ENCODE results near the gene OR52N1.

Gene OR52N1

DNA sequence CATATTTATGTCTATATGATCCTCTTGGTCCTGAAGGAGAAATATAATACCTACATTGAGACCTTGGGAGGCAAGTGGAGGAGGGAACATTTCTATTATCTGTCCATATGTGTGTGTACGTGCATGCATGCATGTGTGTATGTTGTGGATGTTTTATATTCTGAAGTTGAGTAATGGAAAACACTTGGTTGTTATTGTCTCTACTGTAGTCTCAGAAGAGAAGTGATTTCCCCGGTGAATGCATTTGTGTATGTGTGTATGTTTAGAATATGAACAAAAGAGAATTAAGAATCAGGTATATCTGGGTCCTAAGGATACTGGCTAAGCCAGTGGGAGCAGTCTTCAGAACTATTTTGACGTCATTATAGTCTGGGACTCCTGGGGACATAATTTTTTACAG, at the start of gene OR52N1:
Gene OR52N1 (minus strand): TSS at position 101 of the 400 bp plus-strand sequence. CDS start 2,449 bp downstream, outside the sequence.
- no peak for DNase-seq (ENCODE audit: low spot score)

- DNase-seq (ENCODE audit: low spot score), result no peak
Measured at GRCh38 chr11:5837695-5838094, 46.6 kb upstream of the OR52N1 start.

DNA sequence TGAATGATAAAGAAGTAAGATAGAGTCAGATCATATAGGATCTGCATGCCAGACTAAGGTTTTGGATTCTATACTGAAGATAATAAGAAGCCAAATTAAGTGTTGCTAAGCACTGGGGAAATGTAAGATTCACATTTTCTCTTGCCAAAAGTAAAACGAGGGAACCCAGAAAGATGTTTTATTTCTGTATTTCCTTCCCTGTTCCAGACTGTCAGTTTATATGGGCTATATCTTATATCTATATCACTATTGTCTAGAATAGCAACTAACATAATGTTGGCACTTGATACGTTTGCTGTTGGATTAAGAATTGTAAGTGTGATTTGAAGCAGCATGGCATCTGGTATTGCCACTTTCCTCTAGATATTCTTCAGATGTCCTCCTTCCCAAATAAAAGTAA, 42.4 kb upstream of the OR52N1 start:
- no peak for DNase-seq (ENCODE audit: low spot score)

DNA sequence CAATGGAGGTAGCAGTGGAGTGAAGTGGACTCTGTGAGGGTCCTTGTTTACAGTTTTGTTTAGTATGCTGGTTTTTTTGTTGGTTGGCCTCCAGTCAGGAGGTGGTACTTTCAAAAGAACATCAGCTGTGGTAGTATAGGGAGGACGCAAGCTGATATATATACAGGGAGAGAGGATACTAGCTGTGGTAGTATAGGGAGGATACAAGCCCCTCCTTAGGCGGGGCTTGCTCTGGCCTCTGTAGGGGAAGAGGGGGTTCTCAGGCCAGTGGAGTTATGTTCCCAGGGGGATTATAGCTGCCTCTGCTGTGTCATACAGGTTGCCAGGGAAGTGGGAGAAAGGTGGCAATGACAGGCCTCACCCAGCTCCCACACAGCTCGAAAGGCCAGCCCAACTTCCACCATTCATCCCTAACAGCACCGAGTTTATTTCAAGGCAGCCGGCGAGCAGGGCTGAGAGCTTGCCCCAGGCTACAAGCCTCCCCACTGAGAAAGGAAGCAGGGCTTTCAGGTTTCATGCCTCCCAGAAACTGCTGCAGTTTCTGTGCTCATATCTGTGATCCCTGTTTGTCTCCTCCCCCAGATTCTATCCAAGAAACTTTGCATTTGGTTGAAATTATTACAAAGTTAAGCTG, 40.2 kb upstream of the OR52N1 start:
- peak; percentile 60 for DNase-seq (ENCODE audit: low spot score)

- DNase-seq (ENCODE audit: low spot score), result no peak
Measured at GRCh38 chr11:5818245-5818886, 27.3 kb upstream of the OR52N1 start.

- DNase-seq (ENCODE audit: low spot score), result no peak
Measured at GRCh38 chr11:5815534-5815933, 24.5 kb upstream of the OR52N1 start.

GRCh38 chr11:5809905-5810795, 19.1 kb upstream of the OR52N1 start:
- no peak for DNase-seq (ENCODE audit: low spot score)

GRCh38 chr11:5809122-5809519, 18.1 kb upstream of the OR52N1 start:
- DNase-seq (ENCODE audit: low spot score), result no peak

DNA sequence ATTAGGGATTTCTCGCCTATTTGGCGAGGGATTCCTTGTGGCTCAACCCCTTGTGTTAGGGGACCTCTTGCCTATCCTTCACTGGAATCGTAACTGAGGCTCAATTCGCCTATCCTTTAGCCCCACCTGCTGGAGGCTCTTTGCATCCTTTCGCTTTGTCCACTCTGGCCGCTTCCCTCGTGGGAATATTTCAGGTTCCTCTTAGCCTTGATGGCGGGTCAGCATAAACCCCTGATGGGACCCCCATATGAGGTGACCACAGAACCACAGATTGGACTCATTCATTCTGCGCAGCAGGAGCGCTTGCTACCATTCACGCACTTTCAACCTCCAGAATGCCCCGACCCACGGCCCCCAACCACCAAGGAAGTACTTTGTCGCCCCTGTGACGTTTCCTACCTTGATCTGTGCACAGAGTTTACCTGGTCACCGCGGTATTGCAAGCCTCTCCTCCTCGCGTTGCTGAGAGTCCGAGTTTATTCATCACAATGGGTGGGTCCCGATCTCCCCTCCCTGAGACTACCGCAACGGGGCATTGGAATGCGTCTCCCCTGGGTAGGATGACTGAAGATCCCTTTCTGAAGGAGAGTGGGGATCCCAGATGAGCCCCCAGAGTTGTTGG, 17.5 kb upstream of the OR52N1 start, which contains the start of gene OR52N2:
Gene OR52N2 (plus strand): TSS at position 425 of the 622 bp plus-strand sequence. CDS start 11,412 bp downstream, outside the sequence.
- DNase-seq (ENCODE audit: low spot score), result peak; percentile 85

GRCh38 chr11:5807580-5807979, 16.5 kb upstream of the OR52N1 start:
- DNase-seq (ENCODE audit: low spot score), result peak; percentile 50

GRCh38 chr11:5803982-5804381, 12.9 kb upstream of the OR52N1 start:
- DNase-seq (ENCODE audit: low spot score), result no peak

GRCh38 chr11:5796541-5796940, 5.5 kb upstream of the OR52N1 start:
- no peak for DNase-seq (ENCODE audit: low spot score)

DNA sequence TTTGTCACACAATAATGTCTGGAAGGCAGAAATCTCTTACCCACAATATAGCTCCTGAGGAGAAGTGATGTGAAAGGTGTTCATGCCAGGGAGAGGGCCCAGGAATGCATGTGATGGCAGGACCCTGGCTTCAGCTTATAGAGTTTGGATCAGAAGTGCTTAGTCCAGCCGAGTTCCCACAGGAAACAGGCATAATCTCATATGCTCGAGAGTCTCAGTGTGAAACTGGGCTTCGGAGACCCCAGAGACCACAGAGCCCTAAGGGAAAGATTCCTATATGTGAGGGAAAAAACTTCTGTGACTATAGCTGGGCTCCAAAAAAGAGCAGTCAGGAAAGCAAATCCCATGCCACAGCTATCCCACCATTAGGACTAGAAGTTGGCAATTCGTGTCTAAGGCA, 7.8 kb downstream of the OR52N1 start, which contains the start of gene OR52N5:
Gene OR52N5 (minus strand): TSS at position 101 of the 400 bp plus-strand sequence. CDS start 4,721 bp downstream, outside the sequence.
- DNase-seq (ENCODE audit: low spot score), result no peak

GRCh38 chr11:5767056-5767455, 24.0 kb downstream of the OR52N1 start:
- no peak for DNase-seq (ENCODE audit: low spot score)

DNA sequence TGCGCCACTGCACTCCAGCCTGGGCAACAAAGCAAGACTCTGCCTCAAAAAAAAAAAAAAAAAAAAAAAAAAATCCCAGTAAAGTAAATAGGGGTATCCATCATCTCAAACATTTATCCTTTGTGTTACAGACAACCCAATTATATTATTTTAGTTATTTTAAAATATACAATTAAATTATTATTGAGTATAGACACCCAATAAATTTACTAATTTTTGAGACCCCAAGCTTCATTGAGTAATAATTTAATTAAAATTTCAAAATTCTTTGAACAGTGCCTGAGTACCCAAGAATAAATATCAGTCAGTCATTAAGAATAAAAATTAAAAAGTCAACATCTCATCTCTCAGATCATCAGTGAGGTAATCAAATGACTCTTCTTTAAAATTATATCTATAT, 37.1 kb downstream of the OR52N1 start, which contains the start of gene OR52N4:
Gene OR52N4 (plus strand): TSS at position 301 of the 400 bp plus-strand sequence. CDS start 498 bp downstream, outside the sequence.
- DNase-seq (ENCODE audit: low spot score), result no peak

GRCh38 chr11:5749836-5750235, 41.2 kb downstream of the OR52N1 start:
- DNase-seq (ENCODE audit: low spot score), result no peak

DNA sequence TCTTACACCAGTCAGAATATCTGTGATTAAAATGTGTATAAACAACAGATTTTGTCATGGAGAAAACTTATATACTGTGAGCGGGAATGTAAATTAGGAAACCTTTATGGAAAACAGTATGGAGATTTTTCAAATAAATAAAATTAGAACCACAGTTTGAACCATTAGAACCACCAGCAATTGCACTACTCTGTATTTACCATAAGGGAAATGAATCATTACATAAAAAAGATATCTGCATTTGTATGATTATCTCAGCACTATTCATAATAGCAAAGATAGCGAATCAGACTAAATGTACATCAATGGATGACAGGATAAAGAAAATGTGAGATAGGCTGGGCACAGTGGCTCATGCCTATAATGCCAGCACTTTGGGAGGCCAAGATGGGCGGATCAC, 44.5 kb downstream of the OR52N1 start:
- DNase-seq (ENCODE audit: low spot score), result no peak

DNA sequence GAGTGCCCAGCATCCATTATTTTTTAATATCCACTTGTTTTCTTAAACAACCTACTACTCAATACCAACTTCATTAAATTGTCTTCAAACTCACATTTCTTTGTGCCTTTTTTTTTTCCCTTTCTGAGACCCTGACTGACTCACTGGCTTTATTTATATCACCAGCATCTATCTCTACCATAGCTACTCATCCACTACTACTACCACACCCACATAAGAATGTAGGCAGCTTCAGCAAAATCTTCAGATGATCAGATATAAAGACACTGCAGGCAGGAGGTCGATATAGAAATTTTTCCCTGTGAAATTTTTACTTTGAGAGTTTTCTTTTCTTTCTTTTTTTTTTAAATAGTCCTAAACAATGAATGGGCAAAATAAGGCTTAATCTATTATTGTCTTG, 52.6 kb downstream of the OR52N1 start:
- no peak for DNase-seq (ENCODE audit: low spot score)

- DNase-seq (ENCODE audit: low spot score), result no peak
Measured at GRCh38 chr11:5737670-5738392, 53.2 kb downstream of the OR52N1 start.

DNA sequence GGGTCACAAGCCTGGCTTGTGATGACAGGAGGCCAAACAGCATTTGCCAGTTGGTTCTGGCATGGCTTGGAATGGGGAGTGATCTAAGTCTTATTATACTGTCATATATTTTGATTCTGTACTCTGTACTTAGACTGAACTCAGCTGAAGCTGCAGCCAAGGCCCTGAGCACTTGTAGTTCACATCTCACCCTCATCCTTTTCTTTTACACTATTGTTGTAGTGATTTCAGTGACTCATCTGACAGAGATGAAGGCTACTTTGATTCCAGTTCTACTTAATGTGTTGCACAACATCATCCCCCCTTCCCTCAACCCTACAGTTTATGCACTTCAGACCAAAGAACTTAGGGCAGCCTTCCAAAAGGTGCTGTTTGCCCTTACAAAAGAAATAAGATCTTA, 54.0 kb downstream of the OR52N1 start:
- DNase-seq (ENCODE audit: low spot score), result no peak

Data from ecto neural progenitor cell (in vitro differentiated cells).